ENCODE data around the gene RBKS. TPM values are rescaled to one million over a fixed set of nuclear protein-coding genes. Genes with fewer than 3 reads are reported as not detected.

Gene RBKS
- total RNA-seq, 1 donor from 2014 or later = 1.6 TPM

- DNase-seq (ENCODE audit: low read depth) = no peak
- TF ChIP-seq EZH2 (IDR thresholded peaks at IDR 0.05; ENCODE audit: insufficient read depth, low read length) (no peak), CTCF (IDR thresholded peaks at IDR 0.05; ENCODE audit: insufficient read depth, low read depth, low read length) (no peak)
- no peaks in the 10 kb centered on the region for H3K27me3 Mint-ChIP-seq (ENCODE audit: low read depth, unreplicated experiment)
- H3K4me1 Mint-ChIP-seq (ENCODE audit: low read depth, unreplicated experiment) = peaks cover 5% of the 10 kb centered on the region
- no peaks in the 10 kb centered on the region for H3K36me3 ChIP-seq (ENCODE audit: insufficient read depth, low read length)
- H3K9ac ChIP-seq (ENCODE audit: low read length) = no peak overlapping the region
- H3K27me3 ChIP-seq (ENCODE audit: insufficient read depth, low read length) = no peaks in the 10 kb centered on the region
- no peak overlapping the region for H3K4me3 Mint-ChIP-seq (ENCODE audit: unreplicated experiment)
- peaks cover 6% of the 10 kb centered on the region for H3K9me3 Mint-ChIP-seq (ENCODE audit: unreplicated experiment)
- no peaks in the 10 kb centered on the region for H3K9me3 ChIP-seq (ENCODE audit: insufficient read depth, low read depth, low read length)
- no peaks in the 10 kb centered on the region for H4K20me1 ChIP-seq (ENCODE audit: insufficient read depth, low read length)
- no peak overlapping the region for H3K4me2 ChIP-seq (ENCODE audit: low read length)
- H2AFZ ChIP-seq (ENCODE audit: low read depth, low read length) = no peak overlapping the region
- no peaks in the 10 kb centered on the region for H3K36me3 Mint-ChIP-seq (ENCODE audit: low read depth, unreplicated experiment)
- H3K27ac Mint-ChIP-seq (ENCODE audit: unreplicated experiment) = no peak overlapping the region
- H3K4me3 ChIP-seq (ENCODE audit: insufficient read depth, low read depth, low read length) = no peak overlapping the region
- H3K79me2 ChIP-seq (ENCODE audit: insufficient read depth, low read length) = no peaks in the 10 kb centered on the region
- H3K4me1 ChIP-seq (ENCODE audit: insufficient read depth, low read length) = peaks cover 6% of the 10 kb centered on the region
- H3K27ac ChIP-seq (ENCODE audit: low read depth, low read length) = no peak overlapping the region
- no peak for FAIRE-seq
Observed at GRCh38 chr2:27871802-27872201, 18.4 kb downstream of the RBKS start.

GRCh38 chr2:27870724-27871123 lies 19.5 kb downstream of the RBKS start:
- no peak overlapping the region for H3K4me2 ChIP-seq (ENCODE audit: low read length)
- H3K9me3 ChIP-seq (ENCODE audit: insufficient read depth, low read depth, low read length) = no peaks in the 10 kb centered on the region
- H3K27ac ChIP-seq (ENCODE audit: low read depth, low read length) = no peak overlapping the region
- Mint-ChIP-seq H3K36me3 (ENCODE audit: low read depth, unreplicated experiment) (no peaks in the 10 kb centered on the region), H3K4me3 (ENCODE audit: unreplicated experiment) (no peak overlapping the region), H3K9me3 (ENCODE audit: unreplicated experiment) (peaks cover 3% of the 10 kb centered on the region), H3K27me3 (ENCODE audit: low read depth, unreplicated experiment) (no peaks in the 10 kb centered on the region), H3K27ac (ENCODE audit: unreplicated experiment) (no peak overlapping the region), H3K4me1 (ENCODE audit: low read depth, unreplicated experiment) (peaks cover 5% of the 10 kb centered on the region)
- TF ChIP-seq EZH2 (IDR thresholded peaks at IDR 0.05; ENCODE audit: insufficient read depth, low read length) = no peak
- no peak for TF ChIP-seq CTCF (IDR thresholded peaks at IDR 0.05; ENCODE audit: insufficient read depth, low read depth, low read length)
- H3K79me2 ChIP-seq (ENCODE audit: insufficient read depth, low read length) = no peaks in the 10 kb centered on the region
- H3K27me3 ChIP-seq (ENCODE audit: insufficient read depth, low read length) = no peaks in the 10 kb centered on the region
- H3K36me3 ChIP-seq (ENCODE audit: insufficient read depth, low read length) = no peaks in the 10 kb centered on the region
- no peaks in the 10 kb centered on the region for H4K20me1 ChIP-seq (ENCODE audit: insufficient read depth, low read length)
- no peak overlapping the region for H3K9ac ChIP-seq (ENCODE audit: low read length)
- H3K4me1 ChIP-seq (ENCODE audit: insufficient read depth, low read length) = peaks cover 6% of the 10 kb centered on the region
- FAIRE-seq (no peak), DNase-seq (ENCODE audit: low read depth) (no peak)
- no peak overlapping the region for H2AFZ ChIP-seq (ENCODE audit: low read depth, low read length)
- H3K4me3 ChIP-seq (ENCODE audit: insufficient read depth, low read depth, low read length) = no peak overlapping the region

GRCh38 chr2:27869763-27870162 lies 20.4 kb downstream of the RBKS start:
- Histone ChIP-seq H4K20me1 (ENCODE audit: insufficient read depth, low read length) (no peaks in the 10 kb centered on the region), H3K4me1 (ENCODE audit: insufficient read depth, low read length) (peaks cover 6% of the 10 kb centered on the region), H3K27me3 (ENCODE audit: insufficient read depth, low read length) (no peaks in the 10 kb centered on the region), H3K36me3 (ENCODE audit: insufficient read depth, low read length) (no peaks in the 10 kb centered on the region), H3K79me2 (ENCODE audit: insufficient read depth, low read length) (no peaks in the 10 kb centered on the region), H3K4me3 (ENCODE audit: insufficient read depth, low read depth, low read length) (no peak overlapping the region), H3K9ac (ENCODE audit: low read length) (no peak overlapping the region), H3K27ac (ENCODE audit: low read depth, low read length) (no peak overlapping the region), H3K9me3 (ENCODE audit: insufficient read depth, low read depth, low read length) (no peaks in the 10 kb centered on the region), H3K4me2 (ENCODE audit: low read length) (no peak overlapping the region), H2AFZ (ENCODE audit: low read depth, low read length) (no peak overlapping the region)
- TF ChIP-seq CTCF (IDR thresholded peaks at IDR 0.05; ENCODE audit: insufficient read depth, low read depth, low read length) = no peak
- no peak for TF ChIP-seq EZH2 (IDR thresholded peaks at IDR 0.05; ENCODE audit: insufficient read depth, low read length)
- DNase-seq (ENCODE audit: low read depth) = no peak
- Mint-ChIP-seq H3K9me3 (ENCODE audit: unreplicated experiment) (no peaks in the 10 kb centered on the region), H3K4me3 (ENCODE audit: unreplicated experiment) (no peak overlapping the region), H3K27ac (ENCODE audit: unreplicated experiment) (no peak overlapping the region), H3K36me3 (ENCODE audit: low read depth, unreplicated experiment) (no peaks in the 10 kb centered on the region), H3K4me1 (ENCODE audit: low read depth, unreplicated experiment) (peaks cover 5% of the 10 kb centered on the region), H3K27me3 (ENCODE audit: low read depth, unreplicated experiment) (no peaks in the 10 kb centered on the region)
- FAIRE-seq = no peak

Data from astrocyte (in vitro differentiated cells and primary cell).